Measurements from ENCODE around the gene MLYCD.
"Not testable (repeated sequence)": the region's sequence is repeated elsewhere in the genome, so short reads cannot be mapped to it uniquely, and the experiment has no call there.

The MLYCD gene

GRCh38 chr16:83942074-83942473, 43.2 kb downstream of the MLYCD start:
- DNase-seq (ENCODE audit: low spot score), result no peak

DNA sequence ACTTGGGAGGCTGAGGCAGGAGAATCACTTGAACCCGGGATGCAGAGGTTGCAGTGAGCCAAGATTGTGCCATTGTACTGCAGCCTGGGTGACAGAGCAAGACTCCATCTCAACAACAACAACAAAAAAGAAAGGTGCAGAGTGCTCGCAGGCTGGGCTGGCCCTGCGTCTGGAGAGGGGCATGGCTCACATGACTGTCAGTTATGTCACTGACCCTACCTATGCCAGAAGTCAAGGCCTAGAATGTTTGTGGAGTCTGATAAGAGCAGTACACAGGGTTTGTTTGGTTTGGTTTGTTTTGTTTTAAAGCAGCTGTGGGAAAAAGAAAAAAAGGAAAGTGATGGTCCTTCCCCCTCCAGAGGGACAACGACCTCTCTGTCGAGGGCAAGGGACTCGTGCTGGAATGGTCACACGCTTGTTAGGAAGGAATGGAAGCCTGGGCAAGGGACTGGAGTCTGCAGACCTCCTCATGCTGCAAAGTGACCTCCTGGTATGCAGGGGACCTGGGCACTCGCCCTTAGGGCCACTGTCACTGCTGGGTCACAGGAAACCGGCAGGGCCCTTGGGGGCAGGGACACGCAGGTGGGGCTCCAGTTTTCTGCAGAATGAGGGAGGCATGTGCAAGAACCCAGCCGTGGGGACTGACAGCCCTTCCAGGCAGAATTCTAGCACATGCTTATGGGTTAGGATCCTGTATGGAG, 44.0 kb downstream of the MLYCD start:
- DNase-seq (ENCODE audit: low spot score), result no peak

GRCh38 chr16:83943516-83944050, 44.7 kb downstream of the MLYCD start:
- no peak for DNase-seq (ENCODE audit: low spot score)

DNA sequence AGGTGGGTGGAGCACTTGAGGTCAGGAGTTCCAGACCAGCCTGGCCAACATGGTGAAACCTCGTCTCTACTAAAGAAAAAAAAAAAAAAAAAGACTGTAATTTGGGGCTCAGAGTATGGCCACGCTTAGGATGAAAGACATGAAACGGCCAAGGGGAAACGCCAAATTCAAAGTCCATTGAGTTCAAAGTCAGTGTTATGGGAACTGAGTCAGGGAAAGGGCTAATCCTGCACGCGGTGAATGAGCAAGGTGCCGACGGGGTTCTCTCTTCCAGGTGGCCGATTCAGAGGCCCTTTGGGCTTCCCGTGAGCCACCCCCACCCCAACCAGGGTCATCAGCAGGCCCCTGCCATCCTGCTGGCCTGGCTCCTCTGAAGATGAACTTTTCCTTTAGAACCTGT, 46.7 kb downstream of the MLYCD start:
- no peak for DNase-seq (ENCODE audit: low spot score)

DNA sequence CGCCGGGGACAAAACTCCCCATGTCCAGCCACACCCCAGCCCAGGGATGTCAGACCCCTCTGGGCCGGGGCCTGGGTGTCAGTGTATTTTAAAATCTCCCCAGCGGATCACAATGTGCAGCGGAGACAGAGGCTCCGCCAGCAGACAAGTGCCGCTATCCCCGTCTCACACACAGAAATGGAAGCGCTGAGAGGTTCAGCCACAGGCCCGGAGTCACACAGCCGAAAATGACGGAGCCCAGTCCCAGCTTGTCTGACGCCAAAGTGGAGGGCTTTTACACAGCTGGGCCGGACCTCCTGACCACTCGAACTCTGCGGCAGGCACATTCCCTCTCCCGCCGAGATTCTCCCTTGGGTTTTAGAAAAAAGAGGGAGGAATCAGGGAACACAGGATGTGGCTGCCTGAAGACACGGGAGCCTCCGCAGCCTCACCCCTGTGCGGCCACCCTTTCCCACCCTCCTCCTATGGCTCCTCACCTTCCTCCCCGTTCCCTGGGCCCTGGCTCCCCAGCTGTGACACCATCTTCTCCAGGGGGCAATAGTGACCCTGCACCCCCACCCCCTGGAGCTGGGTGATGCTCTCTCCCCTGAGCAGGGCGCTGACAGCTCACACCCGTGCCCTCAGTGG, 47.4 kb downstream of the MLYCD start:
- no peak for DNase-seq (ENCODE audit: low spot score)

GRCh38 chr16:83946781-83947566, 48.1 kb downstream of the MLYCD start:
- DNase-seq (ENCODE audit: low spot score), result no peak

- no peak for DNase-seq (ENCODE audit: low spot score)
These were observed 48.8 kb downstream of the MLYCD start for GRCh38 chr16:83947642-83948234.

DNA sequence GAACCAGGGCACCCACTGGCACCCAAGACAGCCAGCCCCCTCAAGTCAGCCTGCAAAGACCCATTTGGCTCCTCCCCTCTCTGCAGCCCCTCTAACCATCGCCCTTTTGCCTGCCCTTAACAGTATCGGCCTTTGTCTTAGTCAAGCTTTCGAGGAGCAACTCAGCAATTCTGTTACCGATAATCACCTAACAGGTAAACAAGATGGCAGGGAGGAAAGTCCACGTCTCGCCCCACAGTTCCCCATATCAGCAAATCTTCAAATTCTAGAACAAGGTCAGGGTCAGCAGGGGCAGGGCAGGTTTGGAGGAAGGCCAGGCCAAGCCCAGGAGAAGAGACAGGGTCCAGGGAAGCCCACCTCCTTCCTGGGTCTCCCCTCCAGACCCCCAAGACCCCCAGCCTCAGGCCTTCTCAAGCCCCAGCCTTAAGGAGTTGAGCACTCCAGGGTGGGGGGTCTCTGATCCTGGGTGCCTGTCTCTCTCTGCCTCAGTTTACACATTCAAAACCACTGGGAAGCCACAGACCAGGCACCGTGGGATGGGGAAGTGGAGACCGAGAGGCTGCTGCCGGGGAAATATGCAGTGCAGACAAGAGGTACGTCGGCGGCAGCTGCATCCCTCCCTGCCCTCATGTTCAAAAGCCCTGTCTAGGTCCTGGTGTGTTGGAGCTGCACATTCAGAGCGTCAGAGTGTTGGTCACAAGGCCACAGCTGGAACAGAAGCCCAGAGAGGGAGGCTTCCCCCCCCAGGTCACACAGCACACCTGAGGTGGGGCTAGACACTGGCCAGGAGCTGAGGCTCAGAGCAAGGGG, 50.2 kb downstream of the MLYCD start:
- no peak for DNase-seq (ENCODE audit: low spot score)

DNA sequence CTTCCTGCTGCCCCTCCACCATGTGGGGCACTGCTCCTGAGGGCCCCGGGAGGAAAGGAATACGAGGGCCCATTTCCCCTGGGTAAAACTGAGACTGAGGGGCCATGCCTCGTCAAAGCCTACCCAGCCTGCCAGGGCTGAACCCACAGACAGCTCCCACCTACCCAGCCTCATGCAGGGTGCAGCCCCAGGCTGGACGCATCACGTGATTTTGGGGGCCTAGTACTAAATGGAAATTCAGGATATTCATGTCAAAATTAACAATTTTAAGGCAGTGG, 50.7 kb downstream of the MLYCD start:
- no peak for DNase-seq (ENCODE audit: low spot score)

DNA sequence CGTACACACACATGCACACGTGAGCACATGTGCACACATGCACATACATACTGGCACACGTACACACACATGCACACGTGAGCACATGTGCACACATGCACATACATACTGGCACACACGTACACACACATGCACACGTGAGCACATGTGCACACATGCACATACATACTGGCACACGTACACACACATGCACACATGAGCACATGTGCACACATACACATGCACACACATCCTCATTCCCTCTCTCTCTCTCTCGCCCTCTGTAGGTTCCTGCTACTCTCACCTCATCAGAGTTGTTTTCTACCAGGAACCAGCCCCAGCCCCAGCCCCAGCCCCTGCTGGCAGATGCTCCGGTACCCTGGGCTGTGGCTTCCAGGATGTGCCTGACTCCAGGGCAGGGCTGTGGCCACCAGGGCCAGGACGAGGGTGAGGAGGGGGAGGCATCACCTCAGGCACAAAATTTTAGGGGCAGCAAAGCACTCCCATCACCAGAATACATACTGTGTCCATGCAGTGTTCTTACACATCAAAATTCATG, 52.0 kb downstream of the MLYCD start:
- not testable (repeated sequence) for DNase-seq (ENCODE audit: low spot score)

DNA sequence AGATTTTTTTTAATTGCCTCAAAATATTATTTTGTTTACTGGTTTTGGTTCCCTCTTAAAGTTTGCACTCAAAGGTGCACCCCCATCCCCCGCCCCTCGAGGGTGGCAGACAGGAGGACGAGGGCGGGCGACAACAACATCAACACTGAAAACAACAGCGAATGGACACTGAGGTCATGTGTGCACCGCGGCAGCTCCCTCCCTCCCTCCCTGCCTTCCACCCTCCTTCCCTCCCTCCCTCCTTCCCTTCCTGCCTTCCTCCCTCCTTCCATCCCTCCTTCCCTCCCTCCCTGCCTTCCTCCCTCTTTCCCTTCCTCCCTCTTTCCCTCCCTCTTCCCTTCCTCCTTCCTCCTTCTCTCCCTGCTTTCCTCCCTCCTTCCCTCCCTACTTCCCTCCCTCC, 52.6 kb downstream of the MLYCD start:
- DNase-seq (ENCODE audit: low spot score), result no peak

- no peak for DNase-seq (ENCODE audit: low spot score)
These were observed 53.6 kb downstream of the MLYCD start for GRCh38 chr16:83952587-83952939.

DNA sequence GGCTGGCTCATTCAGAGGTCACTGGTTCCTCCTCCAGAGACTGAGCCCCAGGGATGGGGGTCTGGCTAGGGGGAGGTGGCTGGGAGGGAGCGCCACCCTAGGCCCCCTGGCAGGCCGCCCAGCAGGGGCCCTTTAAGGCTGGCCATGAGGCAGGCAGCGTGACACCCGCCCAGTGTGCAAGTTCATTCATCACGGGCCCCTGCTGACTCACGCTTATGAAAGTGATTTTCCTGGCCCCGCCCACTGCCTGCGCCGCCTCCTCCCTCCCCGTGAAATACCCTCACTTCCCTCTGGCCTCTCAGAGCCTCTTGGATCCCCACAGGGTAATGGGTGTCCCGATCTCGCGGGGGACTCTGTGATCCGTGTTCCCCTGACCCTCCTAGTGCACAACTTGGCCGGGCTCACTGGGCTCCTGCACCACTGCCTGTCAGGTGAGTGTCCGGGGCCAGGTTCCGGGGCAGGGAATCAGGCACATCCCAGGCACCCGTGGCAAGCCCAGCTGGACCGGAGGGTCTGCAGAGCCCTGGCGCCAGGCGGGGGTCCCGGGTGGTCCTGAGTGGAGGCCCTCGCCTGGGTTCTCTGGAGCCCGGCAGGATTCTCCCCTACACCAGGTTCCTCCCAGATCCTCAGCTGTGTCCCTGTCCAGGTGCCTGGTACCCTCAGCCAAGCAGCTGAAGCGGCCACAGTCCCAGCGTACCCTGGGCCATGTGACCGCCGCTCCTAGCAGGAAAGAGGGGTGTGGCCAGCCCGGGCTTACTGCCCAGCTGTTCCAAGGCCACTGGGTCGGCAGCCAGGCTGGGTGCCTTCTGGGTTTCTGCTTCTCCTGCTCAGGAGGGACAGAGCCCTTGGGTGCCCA, 54.3 kb downstream of the MLYCD start, which contains the start of gene OSGIN1:
OSGIN1 (plus strand) TSS at position 301 of the 856 bp plus-strand sequence. CDS start 4,432 bp downstream, outside the sequence.
- peak; percentile 79 for DNase-seq (ENCODE audit: low spot score)

DNA sequence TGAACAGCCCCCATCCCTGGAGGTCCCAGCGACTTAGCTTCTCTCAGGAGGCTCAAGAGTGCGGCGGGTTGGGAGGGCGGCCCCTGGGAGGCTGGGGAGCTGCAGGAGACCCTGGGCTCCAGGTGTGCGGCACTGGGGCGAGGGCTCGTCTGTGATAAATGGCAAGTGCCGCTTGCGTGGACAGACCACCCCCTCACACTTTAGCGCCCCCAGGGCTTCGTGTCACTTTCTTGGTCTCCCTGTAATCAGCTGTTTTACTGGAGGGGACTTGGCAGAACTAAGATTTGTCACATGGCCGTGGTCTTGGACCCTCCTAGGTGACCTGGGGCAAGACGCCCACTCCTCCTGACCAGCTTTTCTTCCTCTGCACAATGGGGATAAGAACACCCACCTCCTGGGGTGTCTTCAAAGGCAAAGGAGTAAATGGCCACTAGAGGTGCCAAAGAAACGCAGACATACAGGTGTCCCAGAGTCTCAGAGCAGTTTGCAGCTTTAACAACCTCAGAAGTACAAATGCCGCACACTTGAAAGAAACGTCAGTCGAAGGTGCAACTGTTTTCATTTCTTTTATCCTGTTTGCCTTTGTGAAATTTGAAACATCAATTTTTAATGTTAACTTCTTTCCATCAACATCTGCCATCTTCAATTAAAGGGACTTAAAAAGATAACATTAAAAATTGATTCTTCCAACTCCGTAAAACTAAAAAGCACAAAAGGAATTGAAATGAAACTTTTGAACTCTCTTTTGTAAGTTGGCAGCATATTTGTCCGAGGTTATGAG, 55.1 kb downstream of the MLYCD start:
- no peak for DNase-seq (ENCODE audit: low spot score)

DNA sequence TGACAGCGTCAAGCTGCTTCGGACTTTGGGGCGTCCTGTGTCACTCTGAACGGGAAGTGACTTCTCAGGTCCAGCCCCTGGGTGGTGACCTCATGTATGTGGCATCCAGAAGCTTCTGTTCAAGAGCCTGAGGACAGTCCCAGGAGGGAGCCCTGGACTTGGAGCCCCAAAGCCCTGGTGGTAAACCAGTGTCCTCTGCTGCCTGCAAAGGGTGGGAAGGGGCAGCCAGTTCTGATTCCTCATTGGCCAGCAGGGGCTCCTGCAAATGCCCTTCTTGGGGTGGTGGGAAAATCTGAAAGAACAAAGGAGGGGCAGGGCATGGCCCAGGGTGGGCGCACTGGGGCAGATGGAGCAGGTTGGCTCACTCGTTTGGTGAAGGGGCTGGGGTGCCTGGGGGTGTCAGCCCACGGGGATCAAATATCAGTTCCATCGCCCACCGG, 55.7 kb downstream of the MLYCD start:
- no peak for DNase-seq (ENCODE audit: low spot score)

GRCh38 chr16:83955218-83956130, 56.6 kb downstream of the MLYCD start:
- no peak for DNase-seq (ENCODE audit: low spot score)

GRCh38 chr16:83956336-83957289, 57.7 kb downstream of the MLYCD start:
- peak; percentile 62 for DNase-seq (ENCODE audit: low spot score)

All from putamen (tissue), 1 donor.